KOPT-K1 (cell line): ENCODE data around the gene ENTREP3.

ENCODE experiments used
- H3K27ac ChIP-seq: fragments of 200-600 bp; sonication (generic); 2 replicates; pipeline ENCODE4 v1.5.1; 2016; ENCODE audit warnings: antibody characterized with exemption, mild to moderate bottlenecking, low read depth, low read length; ENCODE audit not compliant: poor library complexity, severe bottlenecking
- H3K36me3 ChIP-seq: fragments of 200-600 bp; sonication (generic); 2 replicates; pipeline ENCODE4 v1.5.1; 2017; ENCODE audit warnings: antibody characterized with exemption, mild to moderate bottlenecking, low read length, moderate library complexity; ENCODE audit not compliant: insufficient read depth
- H3K9me3 ChIP-seq: fragments of 200-600 bp; sonication (generic); 2 replicates; pipeline ENCODE4 v1.5.1; 2017; ENCODE audit warnings: antibody characterized with exemption, low read length, mild to moderate bottlenecking; ENCODE audit not compliant: insufficient read depth, poor library complexity, severe bottlenecking

The ENTREP3 gene

GRCh38 chr1:155266553-155266952, 11.3 kb upstream of the ENTREP3 start:
- Histone ChIP-seq H3K27ac (no peak overlapping the region), H3K36me3 (peaks cover 92% of the 10 kb centered on the region), H3K9me3 (no peaks in the 10 kb centered on the region)

GRCh38 chr1:155263067-155263466, 7.8 kb upstream of the ENTREP3 start:
- Histone ChIP-seq H3K36me3 (peaks cover 83% of the 10 kb centered on the region), H3K9me3 (no peaks in the 10 kb centered on the region), H3K27ac (no peak overlapping the region)

- Histone ChIP-seq H3K9me3 (no peaks in the 10 kb centered on the region), H3K27ac (peak within 1 kb of the TSS; percentile 78), H3K36me3 (peaks cover 80% of the 10 kb centered on the region)
Observed at GRCh38 chr1:155261852-155262673, 6.8 kb upstream of the ENTREP3 start, which contains the start of gene SCAMP3. TSS of gene SCAMP3 (minus strand) at chr1:155262360. CDS start at chr1:155262151, 209 bp downstream.

- peak overlapping the region; percentile 78 for H3K27ac ChIP-seq
- peaks cover 80% of the 10 kb centered on the region for H3K36me3 ChIP-seq
- no peaks in the 10 kb centered on the region for H3K9me3 ChIP-seq
Observed at GRCh38 chr1:155261493-155261851, 6.2 kb upstream of the ENTREP3 start.

- no peak overlapping the region for H3K27ac ChIP-seq
- peaks cover 78% of the 10 kb centered on the region for H3K36me3 ChIP-seq
- H3K9me3 ChIP-seq: no peaks in the 10 kb centered on the region
Observed at GRCh38 chr1:155260276-155260675, 5.0 kb upstream of the ENTREP3 start.

- Histone ChIP-seq H3K36me3 (peaks cover 49% of the 10 kb centered on the region), H3K9me3 (no peaks in the 10 kb centered on the region), H3K27ac (no peak overlapping the region)
Observed at GRCh38 chr1:155256058-155256852, 972 bp upstream of the ENTREP3 start.

- Histone ChIP-seq H3K27ac (peak overlapping the region; percentile 63), H3K36me3 (peaks cover 37% of the 10 kb centered on the region), H3K9me3 (no peaks in the 10 kb centered on the region)
Observed at GRCh38 chr1:155254714-155255242, 505 bp downstream of the ENTREP3 start.

GRCh38 chr1:155254228-155254713, 1.0 kb downstream of the ENTREP3 start:
- Histone ChIP-seq H3K9me3 (no peaks in the 10 kb centered on the region), H3K27ac (peak overlapping the region; percentile 63), H3K36me3 (peaks cover 32% of the 10 kb centered on the region)

- peaks cover 28% of the 10 kb centered on the region for H3K36me3 ChIP-seq
- no peaks in the 10 kb centered on the region for H3K9me3 ChIP-seq
- no peak overlapping the region for H3K27ac ChIP-seq
Observed at GRCh38 chr1:155253797-155254196, 1.5 kb downstream of the ENTREP3 start.

GRCh38 chr1:155253208-155253607, 2.1 kb downstream of the ENTREP3 start:
- no peak overlapping the region for H3K27ac ChIP-seq
- no peaks in the 10 kb centered on the region for H3K9me3 ChIP-seq
- H3K36me3 ChIP-seq: peaks cover 24% of the 10 kb centered on the region

- Histone ChIP-seq H3K27ac (peak overlapping the region; percentile 71), H3K36me3 (peaks cover 22% of the 10 kb centered on the region), H3K9me3 (no peaks in the 10 kb centered on the region)
Observed at GRCh38 chr1:155251566-155251965, 3.7 kb downstream of the ENTREP3 start.

- H3K27ac ChIP-seq: peak overlapping the region; percentile 71
- no peaks in the 10 kb centered on the region for H3K9me3 ChIP-seq
- H3K36me3 ChIP-seq: peaks cover 15% of the 10 kb centered on the region
Observed at GRCh38 chr1:155250633-155251449, 4.4 kb downstream of the ENTREP3 start.

- peak overlapping the region; percentile 71 for H3K27ac ChIP-seq
Observed at GRCh38 chr1:155250246-155250632, 5.0 kb downstream of the ENTREP3 start.

GRCh38 chr1:155247667-155248553, 7.4 kb downstream of the ENTREP3 start:
- Histone ChIP-seq H3K36me3 (peaks cover 12% of the 10 kb centered on the region; the same call in 1 of the 2 replicates), H3K9me3 (no peaks in the 10 kb centered on the region), H3K27ac (no peak overlapping the region)

More at GRCh38 chr1:155250246-155250632, 5.0 kb downstream of the ENTREP3 start:
- peaks cover 12% of the 10 kb centered on the region; the same call in 1 of the 2 replicates for H3K36me3 ChIP-seq
- no peaks in the 10 kb centered on the region for H3K9me3 ChIP-seq
